ENCODE data around the gene KCNK1. TPM values are rescaled to one million over a fixed set of nuclear protein-coding genes. Genes with fewer than 3 reads are reported as not detected.
"Not testable (repeated sequence)": the region's sequence is repeated elsewhere in the genome, so short reads cannot be mapped to it uniquely, and the experiment has no call there.

Gene KCNK1
- total RNA-seq, 1 donor from 2014 or later: 2.2 TPM

DNA sequence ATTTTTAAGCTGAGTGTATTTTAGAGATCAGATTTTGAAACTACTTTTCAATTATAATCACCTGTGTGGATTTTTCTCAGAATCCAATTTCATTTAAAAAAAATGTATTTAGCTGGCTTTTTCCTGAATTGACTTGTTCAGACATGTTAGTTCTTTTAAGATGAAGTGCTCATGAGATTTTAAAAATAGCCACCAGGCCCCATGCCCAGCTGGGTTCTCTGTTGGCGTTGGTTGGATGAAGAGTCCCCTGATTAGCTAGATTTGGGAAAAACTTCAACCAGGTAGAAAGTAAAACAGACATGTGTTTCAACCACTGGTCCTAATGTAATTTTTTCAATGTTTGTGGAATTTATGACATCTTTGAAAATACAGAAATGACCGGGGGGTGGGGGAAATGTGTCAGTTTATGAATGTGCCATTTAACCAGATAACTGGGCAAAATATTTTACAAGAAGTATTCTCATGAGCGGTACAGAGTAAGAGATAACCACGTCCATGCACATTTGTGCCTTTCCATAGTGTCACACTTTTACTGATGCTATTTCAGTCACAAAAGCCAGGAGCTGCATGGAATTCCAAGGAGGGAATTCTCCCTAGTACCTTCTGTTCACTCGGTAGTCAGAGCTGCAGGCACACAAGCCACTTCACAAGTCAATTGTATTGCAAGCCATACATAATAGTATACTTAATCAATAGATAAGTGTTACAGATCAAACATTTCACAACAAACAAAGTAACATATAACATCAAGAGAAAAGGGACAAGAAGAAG, 51.1 kb downstream of the KCNK1 start:
- DNase-seq (ENCODE audit: low spot score): no peak

DNA sequence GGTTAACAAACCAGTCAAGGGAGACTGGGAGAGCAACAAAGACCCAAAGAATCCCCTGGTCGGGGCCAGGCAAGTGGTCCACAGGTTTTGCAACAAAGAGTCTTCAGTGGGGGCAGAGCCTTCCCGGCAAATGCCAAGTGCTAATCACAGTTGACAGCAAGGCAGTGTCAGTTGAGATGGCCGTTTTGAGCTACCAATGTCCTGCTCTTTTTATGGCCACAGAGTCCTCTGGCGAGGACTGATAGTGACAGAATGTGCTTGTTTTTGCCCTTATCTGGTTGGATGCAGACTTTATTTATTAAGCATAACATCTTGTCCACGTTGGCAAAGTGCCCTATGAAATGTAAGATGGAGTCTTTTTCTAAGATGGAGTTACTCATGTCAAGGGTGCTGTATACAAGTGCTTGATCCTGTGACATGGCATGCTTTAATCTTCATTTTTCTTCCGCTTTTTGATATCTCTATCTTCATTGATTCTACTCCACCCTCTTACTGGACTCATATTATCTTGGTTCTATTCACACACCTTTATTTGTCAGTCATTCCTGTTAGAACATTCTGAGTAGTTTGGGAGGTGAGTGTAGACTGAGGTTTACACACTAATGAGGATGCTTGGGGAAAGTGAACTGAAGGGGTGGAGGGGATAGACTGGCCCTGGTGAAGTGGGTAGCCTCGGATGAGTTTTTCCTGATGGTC, 51.8 kb downstream of the KCNK1 start:
- DNase-seq (ENCODE audit: low spot score): no peak

DNA sequence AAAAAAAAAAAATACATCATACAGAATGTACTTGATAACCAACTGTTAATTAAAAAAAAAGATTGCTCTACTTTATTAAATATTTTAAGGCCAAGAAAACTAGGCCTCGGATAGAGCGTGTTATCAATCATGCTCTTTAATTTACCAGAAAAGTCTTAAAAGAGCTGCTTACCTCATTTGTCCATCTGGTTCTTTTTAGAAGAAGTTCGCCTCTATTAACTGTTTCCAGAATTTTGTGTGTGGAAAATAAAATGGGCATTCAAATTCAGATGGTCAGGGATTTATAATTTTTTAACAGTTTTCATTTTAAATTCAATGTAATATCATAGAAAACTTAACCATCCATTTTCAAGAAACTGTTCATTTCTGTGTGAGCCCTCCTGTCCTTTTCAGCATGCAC, 53.8 kb downstream of the KCNK1 start:
- no peak for DNase-seq (ENCODE audit: low spot score)

DNA sequence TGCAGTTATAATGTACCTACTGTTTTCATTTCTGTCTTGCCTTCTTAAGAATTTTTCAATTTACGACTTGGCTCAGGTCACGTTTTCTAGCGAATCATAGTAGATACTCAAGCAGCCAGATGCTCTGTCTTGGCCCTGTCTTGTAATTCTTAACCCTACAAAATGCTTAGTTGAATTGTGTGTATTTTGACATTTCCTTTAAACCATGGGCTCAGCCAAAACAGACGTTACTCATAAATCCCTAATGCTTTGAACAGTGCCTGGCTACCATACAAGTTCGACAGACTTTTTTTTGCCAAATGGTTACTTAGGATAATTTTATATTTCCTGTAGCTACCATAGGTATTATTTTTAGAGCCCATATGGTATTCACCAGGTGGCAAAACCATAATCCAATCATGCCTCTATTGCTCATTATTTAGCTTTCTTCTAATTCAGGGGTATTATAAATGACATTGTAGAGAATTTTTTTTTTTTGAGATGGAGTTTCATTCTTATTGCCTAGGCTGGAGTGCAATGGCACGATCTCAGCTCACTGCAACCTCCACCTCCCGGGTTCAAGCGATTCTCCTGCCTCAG, 54.3 kb downstream of the KCNK1 start:
- DNase-seq (ENCODE audit: low spot score): no peak

DNA sequence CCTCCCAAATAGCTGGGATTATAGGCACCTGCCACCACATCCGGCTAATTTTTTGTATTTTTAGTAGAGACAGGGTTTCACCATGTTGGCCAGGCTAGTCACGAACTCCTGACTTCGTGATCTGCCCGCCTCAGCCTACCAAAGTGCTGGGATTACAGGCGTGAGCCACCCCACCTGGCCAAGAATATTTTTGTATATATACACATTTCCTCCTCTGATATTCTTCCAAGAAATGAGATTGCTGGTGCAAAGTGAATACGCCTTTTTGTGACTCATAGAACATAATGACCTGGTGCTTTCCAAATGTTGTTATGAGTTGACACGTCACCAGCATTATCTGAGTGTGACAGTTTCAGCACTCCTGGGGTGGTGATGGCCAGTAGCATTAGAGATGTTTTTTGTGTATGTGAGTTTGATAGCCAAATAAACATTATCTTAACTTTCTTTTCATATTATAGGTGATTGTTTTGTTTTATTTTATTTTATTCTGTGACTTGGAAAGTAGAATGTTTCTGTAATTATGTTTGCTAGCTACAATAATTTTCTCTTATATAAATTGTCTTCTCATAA, 54.9 kb downstream of the KCNK1 start:
- DNase-seq (ENCODE audit: low spot score): no peak

DNA sequence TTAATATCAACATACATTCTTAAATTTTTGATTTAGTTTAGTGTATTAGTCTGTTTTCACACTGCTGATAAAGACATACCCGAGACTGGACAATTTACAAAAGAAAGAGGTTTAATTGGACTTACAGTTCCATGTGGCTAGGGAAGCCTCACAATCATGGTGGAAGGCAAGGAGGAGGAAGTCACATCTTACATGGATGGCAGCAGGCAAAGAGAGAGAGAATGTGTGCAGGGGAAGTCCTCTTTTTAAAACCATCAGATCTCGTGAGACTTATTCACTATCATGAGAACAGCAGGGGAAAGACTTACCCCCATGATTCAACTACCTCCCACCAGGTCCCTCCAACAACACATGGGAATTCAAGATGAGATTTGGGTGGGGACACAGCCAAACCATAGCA, 56.5 kb downstream of the KCNK1 start:
- not testable (repeated sequence) for DNase-seq (ENCODE audit: low spot score)

DNA sequence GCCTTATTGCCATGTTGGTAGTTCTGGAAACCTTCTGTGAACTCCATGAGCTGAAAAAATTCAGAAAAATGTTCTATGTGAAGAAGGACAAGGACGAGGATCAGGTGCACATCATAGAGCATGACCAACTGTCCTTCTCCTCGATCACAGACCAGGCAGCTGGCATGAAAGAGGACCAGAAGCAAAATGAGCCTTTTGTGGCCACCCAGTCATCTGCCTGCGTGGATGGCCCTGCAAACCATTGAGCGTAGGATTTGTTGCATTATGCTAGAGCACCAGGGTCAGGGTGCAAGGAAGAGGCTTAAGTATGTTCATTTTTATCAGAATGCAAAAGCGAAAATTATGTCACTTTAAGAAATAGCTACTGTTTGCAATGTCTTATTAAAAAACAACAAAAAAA, 57.4 kb downstream of the KCNK1 start:
- no peak for DNase-seq (ENCODE audit: low spot score)

DNA sequence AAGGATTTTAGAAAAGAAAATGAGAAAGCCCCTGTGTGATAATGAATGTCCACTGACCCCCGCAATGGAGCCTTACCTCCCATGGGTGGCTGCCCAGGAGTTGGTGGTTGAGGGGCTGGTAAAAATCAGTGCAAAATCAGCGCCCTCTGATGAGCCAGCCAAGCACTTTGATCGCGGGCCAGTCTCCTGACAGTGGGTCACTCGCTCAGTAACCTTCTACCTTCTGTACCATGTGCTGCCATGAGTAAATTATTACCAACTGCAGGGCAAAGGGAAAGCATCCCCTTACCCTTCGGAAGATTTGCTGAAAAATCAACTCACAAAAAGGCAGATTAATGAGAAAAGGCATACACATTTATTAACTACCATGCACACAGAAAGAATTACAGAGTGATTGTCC, 58.8 kb downstream of the KCNK1 start:
- DNase-seq (ENCODE audit: low spot score): no peak

DNA sequence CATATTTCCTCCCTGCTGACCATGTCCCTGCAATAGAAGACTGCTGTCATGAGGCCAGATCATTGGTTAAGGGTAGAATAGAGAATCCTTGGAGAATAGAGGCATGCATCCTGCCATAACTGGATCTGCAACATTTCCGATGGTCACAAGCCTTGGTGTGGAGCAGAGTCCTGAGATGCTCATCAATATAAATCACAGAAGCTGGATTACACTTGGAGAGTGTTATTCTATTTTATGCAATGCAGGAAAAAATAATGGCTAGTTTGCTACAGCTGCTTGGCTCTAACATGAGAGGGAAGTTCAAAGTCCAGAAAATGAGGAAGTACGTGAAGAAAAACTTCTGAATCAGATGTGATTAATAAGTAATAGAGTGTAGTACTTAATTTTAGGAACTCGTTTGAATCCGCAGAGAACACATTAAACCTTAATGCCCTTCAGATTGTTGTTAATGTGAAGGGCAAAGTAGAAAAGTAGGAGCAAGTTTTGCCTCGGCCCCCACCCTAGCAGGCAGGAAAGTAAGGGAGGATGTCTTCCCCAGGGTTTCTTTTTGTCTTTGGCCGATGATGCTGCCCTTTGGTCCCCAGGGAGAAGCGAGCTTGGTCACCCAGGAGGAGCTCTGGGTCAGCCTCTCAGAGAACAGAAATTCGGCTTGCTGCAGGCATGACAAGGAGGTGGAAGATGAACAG, 59.5 kb downstream of the KCNK1 start:
- no peak for DNase-seq (ENCODE audit: low spot score)

DNA sequence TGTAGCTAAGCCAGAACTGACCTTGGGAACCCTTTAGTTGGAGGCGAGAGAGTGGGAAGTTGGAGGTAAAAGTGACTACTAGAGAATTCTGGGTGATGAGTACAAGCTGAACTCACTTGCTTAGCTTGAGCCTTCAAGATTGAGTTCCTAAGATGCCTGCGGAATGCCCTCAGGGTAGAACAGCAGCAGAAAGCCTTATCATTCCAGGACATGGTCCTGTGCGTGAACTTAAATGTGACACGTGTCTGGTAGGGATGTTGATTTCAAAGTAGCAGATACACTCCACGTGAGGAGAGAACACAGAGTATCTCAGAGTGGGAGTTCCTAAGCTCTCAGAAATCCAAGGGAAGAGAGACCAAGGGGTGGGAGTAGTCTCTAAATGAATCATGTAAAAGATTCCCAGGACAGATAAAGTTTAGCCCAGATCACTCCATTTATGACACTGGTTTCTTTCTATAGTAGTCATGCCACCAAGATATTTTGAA, 60.1 kb downstream of the KCNK1 start:
- no peak for DNase-seq (ENCODE audit: low spot score)

DNA sequence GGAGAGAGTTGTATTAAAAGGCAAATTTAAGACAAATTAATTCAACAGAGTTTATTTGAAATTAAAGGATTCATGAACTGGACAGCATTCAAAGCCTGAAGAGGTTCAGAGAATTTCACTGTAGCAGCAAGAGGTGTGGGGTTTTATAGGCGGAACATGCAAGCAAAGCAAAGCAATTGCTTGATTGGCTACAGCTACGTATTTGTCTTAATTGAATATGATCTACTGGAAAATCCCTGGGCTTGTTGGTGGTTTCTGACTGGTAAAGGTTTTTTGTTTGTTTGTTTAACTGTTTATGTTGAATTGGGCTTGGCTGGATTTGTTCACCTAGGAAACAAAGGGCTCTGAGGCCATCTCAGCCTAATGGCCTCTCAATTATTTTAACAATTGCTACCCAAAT, 61.5 kb downstream of the KCNK1 start:
- DNase-seq (ENCODE audit: low spot score): no peak

DNA sequence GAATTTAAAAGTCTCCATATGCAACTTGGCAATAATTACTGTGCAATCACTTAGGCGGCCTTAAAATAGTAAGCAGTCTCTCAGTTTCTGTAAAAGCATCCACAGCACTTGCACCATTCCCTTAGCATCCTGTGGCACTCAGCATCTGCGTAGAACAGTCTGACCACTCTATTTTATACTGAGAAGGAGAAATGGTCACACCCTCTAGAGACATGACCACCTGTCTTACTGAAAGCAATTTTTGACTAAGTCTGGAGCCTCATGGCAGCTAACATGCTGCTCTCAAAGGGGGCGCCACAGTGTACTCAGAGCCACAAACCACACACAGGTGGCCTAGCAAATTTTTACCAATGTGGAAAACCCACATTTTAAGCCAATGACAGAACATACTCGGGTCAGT, 62.0 kb downstream of the KCNK1 start:
- DNase-seq (ENCODE audit: low spot score): no peak

DNA sequence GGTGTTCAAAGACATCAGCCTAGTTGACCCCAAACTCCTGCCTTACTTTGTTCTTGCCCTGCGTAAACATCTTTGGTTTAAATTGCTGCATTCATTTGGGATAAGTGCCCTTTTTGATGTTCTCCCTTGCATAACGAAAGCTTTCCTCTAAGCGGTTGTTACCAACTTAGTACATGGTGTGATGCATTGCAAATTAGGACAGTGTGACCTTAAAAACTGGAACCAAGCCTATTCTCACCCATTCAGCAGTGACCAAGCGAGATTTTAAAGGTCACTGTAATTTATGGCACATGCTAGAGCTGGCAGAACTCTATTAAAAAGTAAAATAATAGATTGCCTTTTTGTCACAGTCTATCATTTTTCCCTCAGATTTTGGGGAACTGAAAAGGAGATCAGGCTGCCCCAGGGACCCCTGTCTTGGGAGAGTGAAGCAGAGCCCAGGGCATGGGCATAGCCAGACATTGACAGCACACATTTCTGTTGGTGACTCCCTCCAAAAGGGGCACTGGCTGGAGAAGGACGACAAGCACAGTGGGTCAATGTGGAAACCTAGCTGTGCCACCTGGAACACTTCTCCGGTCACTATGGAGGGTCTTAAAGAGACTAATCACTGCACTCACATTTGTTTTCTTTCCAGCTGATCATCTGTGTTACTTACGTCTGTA, 63.9 kb downstream of the KCNK1 start:
- DNase-seq (ENCODE audit: low spot score): no peak

DNA sequence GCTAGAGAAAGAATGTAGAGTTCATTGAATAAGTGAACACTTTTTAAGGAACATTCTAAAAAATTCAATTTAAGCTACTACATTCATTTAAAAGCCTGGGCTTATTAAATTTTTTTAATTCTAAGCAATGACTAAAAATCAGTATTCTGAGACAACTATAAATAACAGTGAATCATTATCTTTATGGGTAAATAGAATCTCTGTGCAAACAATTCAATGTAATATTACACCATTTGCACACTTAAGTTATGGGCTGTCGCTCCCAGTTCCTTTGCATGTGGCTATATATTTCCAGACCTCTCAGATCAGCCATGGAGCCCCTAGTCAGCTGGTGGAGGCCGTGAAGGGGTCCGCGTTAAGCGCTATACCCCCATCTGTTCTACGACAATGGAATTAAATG, 65.1 kb downstream of the KCNK1 start:
- no peak for DNase-seq (ENCODE audit: low spot score)

DNA sequence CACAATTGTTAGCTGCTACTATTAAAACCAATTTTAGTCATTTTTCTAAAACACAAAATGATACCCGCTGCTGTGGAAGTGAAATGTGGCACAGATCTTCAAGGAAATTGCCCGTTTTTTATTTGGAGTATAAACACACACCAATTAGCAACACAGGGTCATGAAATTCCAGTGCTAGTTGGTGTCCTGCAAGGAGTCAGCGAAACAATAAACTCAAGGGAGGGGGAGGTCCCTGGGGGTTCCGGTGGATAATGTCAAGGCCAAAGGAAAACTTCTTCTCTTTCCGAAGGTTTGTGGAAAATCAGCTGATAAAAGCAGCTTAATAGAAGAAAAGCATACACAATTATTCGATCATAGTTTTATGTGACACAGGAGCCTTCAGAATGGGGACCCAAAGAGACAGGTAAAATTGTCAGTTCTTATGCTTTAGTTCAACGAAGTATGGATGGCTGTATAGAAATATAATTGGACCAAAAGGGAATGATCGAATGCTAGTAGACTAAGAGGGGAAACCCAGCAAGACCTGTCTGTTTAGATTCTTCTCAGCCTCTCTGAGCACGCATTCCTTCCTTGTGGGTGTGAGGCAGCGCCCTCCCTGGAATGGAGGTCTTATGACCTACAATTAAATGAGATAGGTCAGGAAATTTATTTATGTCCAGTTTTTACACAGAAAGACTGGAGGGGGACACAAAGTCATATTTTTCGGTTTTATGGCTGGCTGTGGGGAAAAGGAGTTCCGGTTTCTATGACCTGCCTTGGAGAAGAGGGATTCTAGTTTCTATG, 65.9 kb downstream of the KCNK1 start:
- no peak for DNase-seq (ENCODE audit: low spot score)

DNA sequence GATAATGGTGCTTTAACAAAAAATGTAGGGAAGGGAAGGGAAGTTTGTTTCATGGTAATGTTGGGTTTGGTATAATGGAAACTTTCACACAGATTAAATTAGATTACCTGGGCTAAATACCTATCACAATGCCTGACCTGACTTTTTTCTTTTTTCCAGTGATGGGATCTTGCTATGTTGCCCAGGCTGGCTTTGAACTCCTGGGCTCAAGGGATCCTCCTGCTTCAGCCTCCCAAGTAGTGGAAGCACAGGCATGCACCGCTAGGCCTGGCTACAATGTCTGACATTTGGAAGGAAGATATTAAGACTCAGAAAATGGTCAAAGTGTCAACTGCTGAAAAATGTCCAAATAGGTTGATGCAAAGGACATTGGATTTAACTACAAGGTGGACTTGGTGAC, 67.4 kb downstream of the KCNK1 start:
- no peak for DNase-seq (ENCODE audit: low spot score)

DNA sequence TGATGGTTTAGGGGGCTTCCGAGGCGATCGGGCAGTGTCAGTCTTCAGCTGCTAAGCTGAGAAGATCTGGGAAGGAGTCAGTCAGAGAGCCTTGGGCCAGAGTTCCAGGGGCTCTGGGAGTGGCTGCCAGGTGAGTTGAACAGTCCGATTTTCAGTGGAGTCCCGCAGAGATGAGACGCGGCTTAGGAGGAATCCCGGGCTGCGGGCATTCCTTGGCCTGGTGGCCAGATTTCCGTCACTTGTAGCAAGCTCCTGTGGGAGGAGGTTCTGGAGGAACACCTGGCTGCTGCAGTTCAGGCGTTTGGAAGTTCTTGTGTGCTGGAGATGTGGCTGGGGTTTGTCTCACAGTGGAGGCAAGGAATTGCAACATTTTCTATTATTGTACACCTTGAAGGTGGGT, 72.7 kb downstream of the KCNK1 start:
- not testable (repeated sequence) for DNase-seq (ENCODE audit: low spot score)

DNA sequence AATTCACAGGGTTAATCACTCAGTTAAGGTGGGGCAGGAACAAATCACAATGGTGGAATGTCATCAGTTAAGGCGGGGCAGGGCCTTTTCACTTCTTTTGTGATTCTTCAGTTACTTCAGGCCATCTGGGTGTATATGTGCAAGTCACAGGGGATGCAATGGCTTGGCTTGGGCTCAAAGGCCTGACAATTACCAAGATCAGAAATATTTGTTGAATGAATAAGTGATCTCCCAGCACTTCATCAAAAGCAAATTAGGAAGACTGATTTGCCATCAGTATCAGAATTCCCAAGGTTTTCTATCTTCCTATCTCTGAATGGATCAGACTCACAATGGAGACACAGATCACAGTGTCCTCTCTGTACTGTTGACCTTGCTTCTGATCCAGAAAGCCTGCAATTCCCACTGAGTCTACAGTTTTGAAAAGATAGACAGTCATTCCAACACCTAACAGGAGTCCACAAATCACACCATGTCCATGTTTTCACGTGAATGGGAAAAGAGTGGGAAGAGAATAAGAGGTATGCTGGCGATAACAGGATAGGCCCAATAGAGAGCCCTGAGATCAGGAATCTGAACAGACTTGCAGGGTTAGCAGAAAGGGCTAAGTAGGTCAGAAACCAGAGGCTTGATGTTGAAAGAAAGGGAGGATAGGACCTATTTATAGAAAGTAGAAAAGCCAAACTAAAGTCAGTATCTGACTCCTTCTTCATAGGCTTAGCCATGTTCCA, 75.3 kb downstream of the KCNK1 start:
- DNase-seq (ENCODE audit: low spot score): no peak

DNA sequence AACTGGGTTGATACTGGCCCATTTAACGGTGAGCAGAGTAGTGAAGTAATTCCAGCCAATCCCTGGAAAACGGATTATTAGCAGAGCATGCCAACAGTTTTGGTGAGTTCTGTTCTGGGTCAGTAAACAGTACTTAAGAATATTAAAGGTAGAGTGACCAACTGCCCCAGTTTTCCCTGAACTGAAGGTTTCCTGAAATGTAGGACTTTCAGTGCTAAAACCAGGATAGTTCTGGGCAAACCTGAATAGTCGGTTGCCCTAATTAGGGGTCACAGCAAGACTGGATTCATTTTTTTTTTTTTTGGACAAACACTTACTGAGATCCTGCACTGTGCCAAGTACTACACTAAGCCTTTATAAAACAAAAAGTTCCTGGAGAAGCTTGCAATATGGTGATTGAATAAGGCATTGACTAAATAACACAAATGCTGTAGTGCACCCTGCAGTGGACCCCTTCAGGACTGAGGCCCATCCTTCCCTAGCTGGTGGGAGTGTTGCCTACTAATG, 75.9 kb downstream of the KCNK1 start:
- no peak for DNase-seq (ENCODE audit: low spot score)
